Retina (tissue), 1 donor: ENCODE data around the gene TYW1B.
"Not testable (repeated sequence)": the region's sequence is repeated elsewhere in the genome, so short reads cannot be mapped to it uniquely, and the experiment has no call there.

Source experiments
- DNase-seq: peaks from one replicate; pipeline ENCODE4 v3.0.0-alpha.2; 2016

TYW1B gene

DNA sequence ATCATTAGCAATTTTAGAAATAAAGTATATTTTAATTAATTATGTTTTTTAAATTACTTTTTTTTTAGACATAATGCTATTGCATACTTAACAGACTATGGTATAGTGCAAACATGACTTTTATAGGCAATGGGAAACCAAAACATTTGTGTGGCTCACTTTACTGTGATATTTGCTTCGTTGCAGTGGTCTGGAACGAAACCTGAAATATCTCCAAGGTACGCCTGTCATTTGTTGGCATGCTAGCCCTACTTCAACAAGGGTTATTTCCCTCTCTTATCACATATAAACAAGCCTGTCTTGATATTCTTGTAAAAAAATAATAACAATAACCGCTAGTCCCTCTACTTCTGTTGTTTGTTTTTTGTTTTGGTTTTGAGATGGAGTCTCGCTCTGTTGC lies 74.2 kb downstream of the TYW1B start:
- DNase-seq = no peak

- not testable (repeated sequence) for DNase-seq
Measured at GRCh38 chr7:72753229-72753628, 74.8 kb downstream of the TYW1B start.

GRCh38 chr7:72751978-72752377 lies 76.0 kb downstream of the TYW1B start:
- DNase-seq = peak; percentile 4

DNA sequence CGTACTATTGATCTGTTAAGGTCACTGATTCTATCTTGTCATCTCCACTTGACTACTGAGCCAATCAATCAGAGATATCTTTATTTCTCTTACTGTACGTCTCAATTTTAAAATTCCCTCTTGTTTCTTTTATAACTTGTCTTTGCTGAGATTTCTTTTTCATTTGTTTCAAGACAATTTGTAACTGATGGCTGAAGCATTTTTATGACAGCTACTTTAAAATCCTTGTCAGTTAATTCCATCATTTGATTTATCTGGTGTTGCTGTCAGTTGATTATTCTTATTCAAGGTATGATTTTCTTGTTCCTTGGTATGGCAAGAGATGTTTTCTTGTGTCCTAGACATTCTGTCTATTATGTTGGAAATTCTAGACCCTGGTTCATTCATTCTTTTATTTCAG lies 76.6 kb downstream of the TYW1B start:
- no peak for DNase-seq

DNA sequence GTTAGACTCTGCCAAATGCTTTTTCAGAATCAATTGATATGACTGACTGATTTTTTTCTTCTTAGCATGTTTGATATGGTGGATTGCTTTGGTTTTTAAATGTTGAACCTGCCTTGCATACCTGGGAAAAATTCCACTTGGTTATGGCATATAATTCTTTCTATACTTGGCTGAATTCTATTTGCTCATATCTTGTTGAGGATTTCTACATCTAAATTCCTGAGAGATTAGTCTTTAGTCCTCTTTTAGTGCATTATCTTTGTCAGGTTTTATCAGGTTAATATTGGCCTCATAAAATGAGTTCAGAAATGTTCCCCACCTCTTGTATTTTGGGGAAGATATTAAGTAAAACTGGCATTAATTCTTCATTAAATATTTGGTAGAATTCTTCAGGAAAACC lies 79.4 kb downstream of the TYW1B start:
- DNase-seq = not testable (repeated sequence)

DNA sequence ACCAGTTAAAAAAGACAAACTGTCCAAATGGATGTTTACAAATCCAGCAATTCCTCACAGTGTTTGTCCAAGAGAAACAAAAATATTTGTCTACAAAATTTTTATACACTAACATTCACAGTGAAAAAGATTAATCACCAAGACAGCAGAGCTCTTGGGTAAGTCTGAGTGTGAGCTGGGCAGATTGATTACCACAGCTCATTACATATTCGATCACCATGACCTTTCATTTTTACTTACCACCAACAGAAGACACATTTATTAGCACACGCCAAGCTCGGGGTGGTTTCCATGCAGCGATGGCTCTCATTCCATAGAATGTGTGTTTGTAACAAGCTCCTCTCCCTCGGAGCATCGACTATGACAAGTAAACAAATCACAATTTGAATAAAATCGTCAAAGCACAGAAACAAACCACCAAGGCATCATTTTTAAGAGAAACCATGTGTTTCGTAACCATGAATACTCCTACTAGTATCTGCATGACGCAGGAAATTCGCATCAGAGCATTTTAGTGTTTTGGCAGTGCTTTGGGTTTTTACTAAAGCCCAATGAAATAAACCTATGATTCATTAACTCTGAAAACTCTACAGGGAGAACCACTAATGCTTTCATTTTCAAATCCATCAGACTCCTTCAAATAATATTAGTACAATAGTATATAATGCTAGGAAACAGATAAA lies 83.6 kb downstream of the TYW1B start:
- not testable (repeated sequence) for DNase-seq

GRCh38 chr7:72743801-72744200 lies 84.2 kb downstream of the TYW1B start:
- DNase-seq = not testable (repeated sequence)

GRCh38 chr7:72739716-72740115 lies 88.3 kb downstream of the TYW1B start:
- not testable (repeated sequence) for DNase-seq

DNA sequence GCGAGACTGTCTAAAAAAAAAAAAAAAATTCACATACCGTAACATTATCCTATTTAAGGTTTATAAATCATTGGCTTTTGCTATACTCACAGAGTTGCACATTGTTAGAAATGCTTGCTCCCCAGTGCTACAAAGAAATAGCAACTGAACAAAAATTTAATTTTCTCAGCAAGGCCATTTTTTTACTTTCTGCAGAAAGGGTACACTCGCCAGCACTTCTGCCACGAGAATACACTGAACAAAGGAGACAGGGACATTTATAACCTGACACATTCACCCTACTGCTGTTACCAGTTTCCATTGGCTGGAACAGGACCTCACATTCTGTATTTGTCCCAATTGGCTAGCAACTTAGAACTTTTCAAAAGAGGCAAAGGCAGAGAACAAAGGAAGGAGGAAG lies 92.1 kb downstream of the TYW1B start:
- DNase-seq = not testable (repeated sequence)

GRCh38 chr7:72730815-72731214 lies 97.2 kb downstream of the TYW1B start:
- DNase-seq = not testable (repeated sequence)

DNA sequence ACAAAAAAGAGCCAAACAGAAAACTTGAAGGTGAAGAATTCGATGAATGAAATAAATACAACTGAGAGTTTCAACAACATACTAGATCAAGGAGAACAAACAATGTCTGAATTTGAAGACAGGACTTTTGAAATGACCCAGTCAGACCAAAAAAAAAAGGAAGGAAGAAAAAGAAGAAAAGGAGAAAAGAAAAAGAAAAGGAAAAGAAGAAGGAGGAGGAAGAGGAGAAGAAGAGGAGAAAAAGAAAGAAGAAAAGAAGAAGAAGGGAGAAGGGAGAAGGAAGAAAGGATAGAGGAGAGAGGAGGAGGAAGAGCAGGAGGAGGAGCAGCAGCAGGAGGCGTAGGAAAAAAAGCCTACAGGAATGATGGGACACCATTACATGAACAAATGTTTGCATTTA lies 97.6 kb downstream of the TYW1B start:
- not testable (repeated sequence) for DNase-seq

- DNase-seq = not testable (repeated sequence)
Measured at GRCh38 chr7:72729130-72729529, 98.9 kb downstream of the TYW1B start.

- DNase-seq = not testable (repeated sequence)
Measured at GRCh38 chr7:72722694-72723093, 105.3 kb downstream of the TYW1B start.

DNA sequence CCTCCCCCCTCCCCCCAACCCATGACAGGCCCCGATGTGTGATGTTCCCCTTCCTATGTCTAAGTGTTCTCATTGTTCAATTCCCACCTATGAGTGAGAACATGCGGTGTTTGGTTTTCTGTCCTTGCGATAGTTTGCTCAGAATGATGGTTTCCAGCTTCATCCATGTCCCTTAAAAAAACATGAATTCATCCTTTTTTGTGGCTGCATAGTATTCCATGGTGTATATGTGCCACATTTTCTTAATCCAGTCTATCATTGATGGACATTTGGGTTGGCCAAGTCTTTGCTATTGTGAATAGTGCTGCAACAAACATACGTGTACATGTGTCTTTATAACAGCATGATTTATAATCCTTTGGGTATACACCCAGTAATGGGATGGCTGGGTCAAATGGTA lies 107.1 kb downstream of the TYW1B start:
- DNase-seq = not testable (repeated sequence)

GRCh38 chr7:72717252-72717774 lies 110.7 kb downstream of the TYW1B start:
- DNase-seq = not testable (repeated sequence)

- DNase-seq = not testable (repeated sequence)
Measured at GRCh38 chr7:72711927-72712326, 116.1 kb downstream of the TYW1B start.

- no peak for DNase-seq
Measured at GRCh38 chr7:72710983-72711382, 117.0 kb downstream of the TYW1B start.

- DNase-seq = no peak
Measured at GRCh38 chr7:72709909-72710308, 118.1 kb downstream of the TYW1B start.

- DNase-seq = not testable (repeated sequence)
Measured at GRCh38 chr7:72708371-72709050, 119.5 kb downstream of the TYW1B start.

DNA sequence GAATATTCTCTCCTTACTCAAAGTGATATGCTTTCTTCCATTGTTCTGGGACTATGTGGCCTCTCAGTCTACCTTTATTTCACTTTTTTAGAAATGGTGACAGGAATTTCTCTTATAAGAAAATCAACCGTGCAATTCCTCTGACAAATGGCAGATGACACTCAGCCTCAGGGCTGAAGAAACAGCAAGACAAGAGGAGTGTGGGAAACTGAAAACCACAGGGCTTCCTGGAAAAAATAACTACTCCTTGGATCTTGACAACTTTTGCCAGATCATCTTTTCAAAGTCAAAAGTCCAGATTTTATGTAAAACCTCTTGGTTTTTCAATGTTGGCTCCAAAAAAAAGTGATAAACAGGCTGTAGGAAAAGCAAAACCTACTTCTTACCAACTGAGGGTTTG lies 121.5 kb downstream of the TYW1B start:
- no peak for DNase-seq

- DNase-seq = not testable (repeated sequence)
Measured at GRCh38 chr7:72705693-72706092, 122.3 kb downstream of the TYW1B start.

GRCh38 chr7:72704894-72705293 lies 123.1 kb downstream of the TYW1B start:
- no peak for DNase-seq

GRCh38 chr7:72700548-72700947 lies 127.5 kb downstream of the TYW1B start:
- not testable (repeated sequence) for DNase-seq

DNA sequence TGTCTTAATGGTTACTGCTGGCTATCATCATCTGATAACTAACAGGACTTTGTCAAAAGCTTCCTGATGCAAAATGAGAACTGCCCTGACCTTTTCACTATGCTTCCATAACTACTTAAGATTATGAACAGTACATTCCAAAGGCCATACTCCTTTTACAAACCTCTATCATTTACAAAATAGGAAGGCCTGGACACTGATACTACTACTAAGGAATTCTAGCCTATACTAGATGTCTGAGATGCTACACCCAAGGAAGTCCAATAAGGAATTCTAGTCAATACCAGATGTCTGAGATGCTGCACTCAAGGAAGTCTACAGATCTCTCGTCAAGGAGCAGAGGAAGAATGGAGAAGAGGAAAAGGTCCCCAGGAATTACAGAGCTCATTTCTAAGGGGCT lies 130.9 kb downstream of the TYW1B start:
- not testable (repeated sequence) for DNase-seq
